ENCODE measurements around the gene C4orf54. TPM values are rescaled to one million over a fixed set of nuclear protein-coding genes. Genes with fewer than 3 reads are reported as not detected.

C4orf54 gene
- total RNA-seq, 4 donors from 2014 or later, result not detected

DNA sequence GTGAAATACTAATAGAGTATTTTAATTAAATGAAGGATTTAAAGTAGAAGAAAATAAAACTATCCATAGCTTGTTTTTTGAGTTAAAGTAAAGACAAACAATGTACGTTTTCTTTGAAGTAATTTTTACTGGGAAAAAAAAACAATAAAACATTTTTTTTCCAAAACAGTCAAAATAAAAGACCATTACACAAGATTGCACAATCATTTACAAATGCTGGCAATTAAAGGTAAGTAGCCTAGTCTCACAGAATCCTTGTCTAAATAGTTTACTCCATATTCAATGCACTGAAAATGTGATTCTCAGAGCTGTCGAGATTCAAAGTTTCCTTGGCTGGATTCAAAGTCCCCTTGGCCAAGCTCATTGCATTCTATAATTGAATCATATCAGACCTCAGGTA lies 21.2 kb downstream of the C4orf54 start:
- 66 to 71% methylated on average over 2 of the region's 2 CpGs for WGBS, 2 donors
- Histone ChIP-seq H3K27ac (no peak overlapping the region), H3K4me1 (no peaks in the 10 kb centered on the region)

DNA sequence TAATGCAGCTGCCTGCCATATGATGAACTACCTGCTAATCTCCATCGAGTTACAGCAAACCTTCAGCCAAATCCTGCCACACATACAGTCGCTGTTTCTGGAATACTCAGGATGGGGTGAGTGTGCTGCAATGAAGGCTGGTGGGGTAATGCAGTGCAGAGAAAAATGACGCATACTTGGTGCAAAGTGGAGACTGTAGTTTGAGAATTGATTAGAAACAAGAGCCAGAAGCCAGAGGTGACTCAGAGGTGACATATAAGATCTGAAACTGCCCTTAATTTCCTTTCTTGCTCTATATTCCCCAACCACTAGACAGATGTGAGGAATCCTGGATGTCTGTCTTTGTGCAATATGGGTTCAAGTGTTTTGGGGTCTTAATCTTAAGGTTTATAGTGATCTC lies 22.0 kb downstream of the C4orf54 start:
- Histone ChIP-seq H3K27ac (no peak overlapping the region), H3K4me3 (no peak overlapping the region), H3K4me1 (no peaks in the 10 kb centered on the region), H3K9me3 (no peaks in the 10 kb centered on the region), H3K27me3 (no peaks in the 10 kb centered on the region), H3K36me3 (no peaks in the 10 kb centered on the region)
- TF ChIP-seq POLR2A (IDR thresholded peaks at IDR 0.05), result no peak
- TF ChIP-seq, protein P1, sequence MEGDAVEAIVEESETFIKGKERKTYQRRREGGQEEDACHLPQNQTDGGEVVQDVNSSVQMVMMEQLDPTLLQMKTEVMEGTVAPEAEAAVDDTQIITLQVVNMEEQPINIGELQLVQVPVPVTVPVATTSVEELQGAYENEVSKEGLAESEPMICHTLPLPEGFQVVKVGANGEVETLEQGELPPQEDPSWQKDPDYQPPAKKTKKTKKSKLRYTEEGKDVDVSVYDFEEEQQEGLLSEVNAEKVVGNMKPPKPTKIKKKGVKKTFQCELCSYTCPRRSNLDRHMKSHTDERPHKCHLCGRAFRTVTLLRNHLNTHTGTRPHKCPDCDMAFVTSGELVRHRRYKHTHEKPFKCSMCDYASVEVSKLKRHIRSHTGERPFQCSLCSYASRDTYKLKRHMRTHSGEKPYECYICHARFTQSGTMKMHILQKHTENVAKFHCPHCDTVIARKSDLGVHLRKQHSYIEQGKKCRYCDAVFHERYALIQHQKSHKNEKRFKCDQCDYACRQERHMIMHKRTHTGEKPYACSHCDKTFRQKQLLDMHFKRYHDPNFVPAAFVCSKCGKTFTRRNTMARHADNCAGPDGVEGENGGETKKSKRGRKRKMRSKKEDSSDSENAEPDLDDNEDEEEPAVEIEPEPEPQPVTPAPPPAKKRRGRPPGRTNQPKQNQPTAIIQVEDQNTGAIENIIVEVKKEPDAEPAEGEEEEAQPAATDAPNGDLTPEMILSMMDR (IDR thresholded peaks at IDR 0.05), result no peak
- TF ChIP-seq EP300 (IDR thresholded peaks at IDR 0.05), result no peak
- WGBS, 2 donors, result 79 to 93% methylated on average over 3 of the region's 3 CpGs
- DNase-seq (ENCODE audit: low spot score in 2 of 2), result no peak

More for the DNA sequence above, 21.2 kb downstream of the C4orf54 start:
- H3K27me3 ChIP-seq, result no peaks in the 10 kb centered on the region
- H3K36me3 ChIP-seq, result no peaks in the 10 kb centered on the region
- no peaks in the 10 kb centered on the region for H3K9me3 ChIP-seq
- H3K4me3 ChIP-seq, result no peak overlapping the region
- DNase-seq (ENCODE audit: low spot score in 2 of 2), result no peak
- TF ChIP-seq POLR2A (IDR thresholded peaks at IDR 0.05) (no peak), EP300 (IDR thresholded peaks at IDR 0.05) (no peak)
- TF ChIP-seq, protein P1 (IDR thresholded peaks at IDR 0.05), result no peak

DNA sequence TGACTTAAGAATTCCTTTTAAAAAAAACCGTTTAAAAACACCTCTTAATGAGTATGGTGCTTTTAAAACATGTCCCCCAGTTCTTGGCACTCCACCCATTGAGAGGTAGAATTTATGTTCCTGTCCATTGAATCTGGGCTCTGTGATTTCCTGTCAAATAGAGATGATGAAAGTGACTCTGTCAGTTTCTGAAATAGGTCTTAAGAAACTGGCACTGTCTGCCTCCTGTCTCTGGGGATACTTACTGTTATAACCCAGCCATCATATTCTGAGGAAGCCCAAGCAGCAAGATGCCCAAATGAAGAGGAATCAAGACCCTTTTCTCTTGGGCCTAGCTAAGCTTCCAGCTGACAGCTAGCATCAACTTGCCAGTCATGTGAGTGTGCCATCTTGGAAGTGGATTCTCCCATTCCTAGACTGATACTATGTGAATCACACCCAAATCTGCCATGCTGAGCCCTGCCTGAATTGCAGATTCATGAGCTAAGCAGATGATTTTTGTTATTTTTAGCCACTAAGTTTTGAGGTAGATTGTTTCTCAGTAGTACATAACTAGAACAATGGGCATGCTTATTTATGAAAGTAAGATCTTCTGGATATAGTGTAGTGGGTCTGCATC lies 22.8 kb downstream of the C4orf54 start:
- no peak for TF ChIP-seq EP300 (IDR thresholded peaks at IDR 0.05)
- TF ChIP-seq, protein P1 (IDR thresholded peaks at IDR 0.05), result no peak
- TF ChIP-seq POLR2A (IDR thresholded peaks at IDR 0.05), result no peak
- no peaks in the 10 kb centered on the region for H3K36me3 ChIP-seq
- DNase-seq (ENCODE audit: low spot score in 2 of 2), result no peak
- H3K4me3 ChIP-seq, result no peak overlapping the region
- no peaks in the 10 kb centered on the region for H3K4me1 ChIP-seq
- H3K27ac ChIP-seq, result no peak overlapping the region
- no peaks in the 10 kb centered on the region for H3K27me3 ChIP-seq
- 64 to 70% methylated on average over 1 of the region's 1 CpG for WGBS, 2 donors
- H3K9me3 ChIP-seq, result no peaks in the 10 kb centered on the region

DNA sequence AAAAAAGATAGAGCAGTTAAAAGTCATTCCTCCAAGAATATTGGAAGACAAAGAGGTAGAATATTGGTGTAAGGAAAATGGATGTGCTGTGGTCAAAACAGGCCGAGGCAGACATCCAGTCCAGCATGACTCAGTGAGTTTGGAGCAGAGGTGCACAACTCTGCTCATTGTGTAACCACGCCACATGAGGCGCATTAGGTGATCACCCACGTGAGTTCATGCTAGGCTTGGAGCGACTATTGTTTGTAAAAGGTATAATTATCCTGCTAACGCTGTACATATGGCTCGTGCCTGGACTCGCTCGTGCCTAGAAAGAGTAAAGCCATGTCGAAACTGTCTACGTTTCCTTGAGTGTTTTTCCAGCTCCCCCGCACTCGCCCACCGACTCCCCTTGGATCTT lies 23.9 kb downstream of the C4orf54 start:
- Histone ChIP-seq H3K9me3 (no peaks in the 10 kb centered on the region), H3K4me3 (no peak overlapping the region), H3K27ac (no peak overlapping the region), H3K36me3 (no peaks in the 10 kb centered on the region), H3K4me1 (no peaks in the 10 kb centered on the region), H3K27me3 (no peaks in the 10 kb centered on the region)
- DNase-seq (ENCODE audit: low spot score in 2 of 2), result no peak
- 89 to 90% methylated on average over 14 of the region's 14 CpGs for WGBS, 2 donors
- TF ChIP-seq, protein P1 (IDR thresholded peaks at IDR 0.05), result no peak
- TF ChIP-seq POLR2A (IDR thresholded peaks at IDR 0.05), result no peak
- TF ChIP-seq EP300 (IDR thresholded peaks at IDR 0.05), result no peak

DNA sequence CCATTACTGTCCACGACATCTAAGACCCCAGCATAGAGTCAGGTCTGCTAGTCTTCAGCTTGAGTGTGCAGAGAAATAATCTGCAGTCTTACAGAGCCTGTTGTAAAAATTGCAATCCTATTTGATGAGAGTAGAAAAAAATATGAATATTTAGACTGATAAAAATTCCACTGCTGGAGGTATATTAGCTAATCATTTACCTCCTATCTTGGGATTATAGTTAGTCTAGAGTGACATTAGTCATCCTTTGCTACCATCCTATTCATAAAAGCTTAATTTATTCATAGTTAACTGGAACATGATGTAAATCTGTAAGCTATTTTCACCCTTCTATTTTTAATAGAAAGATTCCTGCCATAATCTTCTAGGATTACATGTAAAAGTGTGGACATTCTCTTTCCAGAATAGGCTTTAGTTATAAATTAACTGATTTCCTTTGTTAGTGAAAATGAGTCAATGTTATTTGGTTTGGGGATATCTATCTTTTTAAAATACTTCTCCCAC lies 26.7 kb downstream of the C4orf54 start:
- WGBS, 2 donors, result 52 to 65% methylated on average over 1 of the region's 1 CpG
- no peak overlapping the region for H3K4me3 ChIP-seq
- TF ChIP-seq, protein P1 (IDR thresholded peaks at IDR 0.05), result no peak
- TF ChIP-seq EP300 (IDR thresholded peaks at IDR 0.05), result no peak
- TF ChIP-seq POLR2A (IDR thresholded peaks at IDR 0.05), result no peak
- no peak overlapping the region for H3K27ac ChIP-seq
- H3K4me1 ChIP-seq, result no peaks in the 10 kb centered on the region
- DNase-seq (ENCODE audit: low spot score in 2 of 2), result no peak
- H3K27me3 ChIP-seq, result no peaks in the 10 kb centered on the region
- H3K36me3 ChIP-seq, result no peaks in the 10 kb centered on the region
- no peaks in the 10 kb centered on the region for H3K9me3 ChIP-seq

Data from tibial nerve (tissue), 4 donors.